Superior temporal gyrus (tissue), 1 donor: ENCODE measurements around the gene RHBDF2.

Experiments
- DNase-seq: peaks from one replicate; pipeline ENCODE4 v3.0.0-alpha.2; 2016; ENCODE audit errors: extremely low spot score

Gene RHBDF2

GRCh38 chr17:76462556-76463290 lies 38.5 kb downstream of the RHBDF2 start:
- DNase-seq, result no peak

- DNase-seq, result no peak
Measured at GRCh38 chr17:76461765-76462555, 39.3 kb downstream of the RHBDF2 start.

GRCh38 chr17:76459674-76460073 lies 41.5 kb downstream of the RHBDF2 start:
- no peak for DNase-seq

- DNase-seq, result no peak
Measured at GRCh38 chr17:76458580-76459490, 42.4 kb downstream of the RHBDF2 start.

GRCh38 chr17:76453431-76453743 lies 47.8 kb downstream of the RHBDF2 start:
- DNase-seq, result no peak

- peak; percentile 83 for DNase-seq
Measured at GRCh38 chr17:76452660-76453430, 48.4 kb downstream of the RHBDF2 start, which contains the start of gene UBE2O. UBE2O (minus strand) TSS chr17:76453152; CDS start chr17:76453141, 11 bp downstream.

- peak; percentile 19 for DNase-seq
Measured at GRCh38 chr17:76452127-76452659, 49.0 kb downstream of the RHBDF2 start.

- no peak for DNase-seq
Measured at GRCh38 chr17:76451506-76451905, 49.7 kb downstream of the RHBDF2 start.

GRCh38 chr17:76449126-76449525 lies 52.1 kb downstream of the RHBDF2 start:
- no peak for DNase-seq

- DNase-seq, result no peak
Measured at GRCh38 chr17:76447931-76448652, 53.1 kb downstream of the RHBDF2 start.

- DNase-seq, result peak; percentile 24
Measured at GRCh38 chr17:76446449-76447231, 54.6 kb downstream of the RHBDF2 start.

- no peak for DNase-seq
Measured at GRCh38 chr17:76445697-76446448, 55.4 kb downstream of the RHBDF2 start.

GRCh38 chr17:76444518-76445311 lies 56.5 kb downstream of the RHBDF2 start:
- DNase-seq, result peak; percentile 22

GRCh38 chr17:76442341-76443338 lies 58.6 kb downstream of the RHBDF2 start:
- no peak for DNase-seq

GRCh38 chr17:76441686-76442340 lies 59.4 kb downstream of the RHBDF2 start:
- DNase-seq, result no peak

- no peak for DNase-seq
Measured at GRCh38 chr17:76440751-76441362, 60.4 kb downstream of the RHBDF2 start.
